ENCODE data around the gene DNAH17. TPM values are rescaled to one million over a fixed set of nuclear protein-coding genes. Genes with fewer than 3 reads are reported as not detected.
A peak's percentile ranks its signal among the peaks of the same experiment; 100 is the strongest.

DNAH17 gene
- total RNA-seq, 2 donors from 2014 or later: not detected

DNA sequence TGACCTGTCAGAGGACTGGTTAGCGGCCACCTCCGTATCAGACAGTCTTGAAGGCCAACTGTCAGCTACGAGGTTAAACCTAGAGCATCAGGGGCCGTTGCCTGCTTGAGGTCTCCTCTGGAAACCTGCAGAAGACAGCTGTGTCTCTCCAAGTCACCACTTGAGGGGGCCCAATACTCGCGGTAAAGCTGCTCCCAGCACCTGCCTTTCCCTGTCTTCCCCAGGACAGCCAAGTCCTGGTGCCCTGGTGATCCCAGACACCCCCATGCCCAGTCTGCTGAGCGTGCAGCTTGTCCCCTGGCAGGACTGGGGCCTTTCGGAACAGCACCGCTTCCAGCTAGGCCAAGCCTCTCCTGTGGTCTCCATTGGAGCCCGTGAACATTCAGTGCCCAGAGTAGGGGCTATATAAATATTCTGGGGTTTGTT, 80.1 kb downstream of the DNAH17 start:
- Histone ChIP-seq H3K27ac (no peak overlapping the region), H3K4me3 (no peak overlapping the region), H3K9me3 (no peaks in the 10 kb centered on the region), H3K36me3 (replicated peaks in 1 of 2; ENCODE audit: insufficient read depth in 1 of 2, low read depth in 2 of 2) (no peaks in the 10 kb centered on the region), H3K4me1 (no peaks in the 10 kb centered on the region), H3K27me3 (no peaks in the 10 kb centered on the region)
- ATAC-seq (peak; percentile 76), DNase-seq (peak; percentile 67 to 81 (median 76))
- intact Hi-C loops (cut with DNase I): loop anchor here (10.0 kb wide), 1 partner anchor 198 kb away; no protein-coding TSS in a partner anchor
- 0 to 6% methylated on average over 2 to 9 of the region's 10 CpGs for WGBS, 2 donors
- TF ChIP-seq CTCF (IDR thresholded peaks at IDR 0.05) (peak; percentile 33 to 78 (median 68)), POLR2A (IDR thresholded peaks at IDR 0.05) (no peak)

DNA sequence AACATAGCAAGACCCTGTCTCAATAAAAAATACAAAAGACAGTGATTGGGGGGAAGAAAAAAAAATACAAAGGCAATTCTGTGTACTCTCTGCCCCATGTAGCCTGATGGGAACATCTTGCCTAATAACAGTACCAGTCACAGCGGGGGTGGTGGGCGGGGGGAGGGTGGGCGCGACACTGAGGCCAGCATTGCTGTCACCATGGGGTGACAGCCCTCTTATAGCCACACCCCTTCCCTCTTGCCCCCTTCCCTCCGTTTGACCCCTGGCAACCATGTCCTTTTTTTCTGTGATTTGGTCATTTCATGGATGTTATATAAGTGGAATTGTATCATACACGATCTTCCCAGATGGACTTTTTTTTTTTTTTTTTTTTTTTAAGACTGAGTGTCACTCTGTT, 80.9 kb downstream of the DNAH17 start:
- H3K9me3 ChIP-seq: no peaks in the 10 kb centered on the region
- H3K27me3 ChIP-seq: no peaks in the 10 kb centered on the region
- H3K4me1 ChIP-seq: no peaks in the 10 kb centered on the region
- H3K27ac ChIP-seq: no peak overlapping the region
- H3K4me3 ChIP-seq: no peak overlapping the region
- TF ChIP-seq POLR2A (IDR thresholded peaks at IDR 0.05) (no peak), CTCF (IDR thresholded peaks at IDR 0.05) (no peak)
- DNase-seq (no peak), ATAC-seq (no peak)
- no peaks in the 10 kb centered on the region for H3K36me3 ChIP-seq (replicated peaks in 1 of 2; ENCODE audit: insufficient read depth in 1 of 2, low read depth in 2 of 2)
- 29 to 50% methylated on average over 6 of the region's 6 CpGs for WGBS, 2 donors
- intact Hi-C loops (cut with DNase I): loop anchor here (10.0 kb wide), 1 partner anchor 198 kb away; no protein-coding TSS in a partner anchor

- TF ChIP-seq CTCF (IDR thresholded peaks at IDR 0.05) (no peak), POLR2A (IDR thresholded peaks at IDR 0.05) (no peak)
- ATAC-seq (no peak), DNase-seq (no peak)
- Histone ChIP-seq H3K4me3 (no peak overlapping the region), H3K36me3 (replicated peaks in 1 of 2; ENCODE audit: insufficient read depth in 1 of 2, low read depth in 2 of 2) (no peaks in the 10 kb centered on the region), H3K9me3 (no peaks in the 10 kb centered on the region), H3K27me3 (no peaks in the 10 kb centered on the region), H3K27ac (no peak overlapping the region), H3K4me1 (no peaks in the 10 kb centered on the region)
- intact Hi-C loops (cut with DNase I): loop anchor here (10.0 kb wide), 1 partner anchor 199 kb away; no protein-coding TSS in a partner anchor
- 70 to 79% methylated on average over 14 of the region's 14 CpGs for WGBS, 2 donors
Observed at GRCh38 chr17:78495634-78496033, 81.6 kb downstream of the DNAH17 start.

DNA sequence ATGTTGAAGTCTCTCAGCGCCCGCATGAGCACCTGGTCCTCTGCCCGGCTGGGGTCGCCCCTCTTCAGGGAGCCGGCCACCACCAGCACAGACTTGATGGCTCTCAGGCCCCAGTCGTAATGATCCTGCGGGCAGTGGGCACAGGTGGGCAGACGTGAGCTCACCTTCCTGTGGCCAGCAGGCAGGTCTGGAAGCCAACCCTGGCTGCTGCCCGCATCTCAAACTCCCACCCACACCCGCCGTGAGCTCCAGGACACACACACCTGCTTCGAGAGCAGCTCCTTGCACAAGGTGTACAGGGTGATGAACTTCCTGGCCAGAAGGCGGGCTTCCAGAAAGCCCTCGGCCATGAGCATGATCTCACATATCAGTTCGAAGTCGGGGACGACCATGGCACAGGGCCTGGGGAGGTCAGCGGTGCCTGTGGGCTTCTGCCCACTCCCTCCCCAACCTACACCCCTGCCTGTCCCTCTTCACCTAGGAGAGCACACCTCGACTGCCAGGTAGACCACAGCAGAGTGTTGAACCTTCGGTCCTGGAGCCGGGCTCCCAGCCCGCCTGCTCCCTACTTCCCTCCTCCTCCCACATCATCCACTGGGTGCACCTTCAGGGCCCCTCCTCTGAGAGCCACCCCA, 82.4 kb downstream of the DNAH17 start:
- Histone ChIP-seq H3K27me3 (no peaks in the 10 kb centered on the region), H3K4me3 (no peak overlapping the region), H3K4me1 (no peaks in the 10 kb centered on the region), H3K27ac (no peak overlapping the region), H3K9me3 (no peaks in the 10 kb centered on the region), H3K36me3 (replicated peaks in 1 of 2; ENCODE audit: insufficient read depth in 1 of 2, low read depth in 2 of 2) (no peaks in the 10 kb centered on the region)
- WGBS, 2 donors: 78 to 86% methylated on average over 6 to 22 of the region's 22 CpGs
- no peak for TF ChIP-seq POLR2A (IDR thresholded peaks at IDR 0.05)
- TF ChIP-seq CTCF (IDR thresholded peaks at IDR 0.05): no peak
- no peak for DNase-seq
- intact Hi-C loops (cut with DNase I): loop anchor here (10.0 kb wide), 1 partner anchor 200 kb away; no protein-coding TSS in a partner anchor
- no peak for ATAC-seq
